ENCODE measurements around the gene LYZL6.

Gene LYZL6

GRCh38 chr17:35912339-35912912 is 31.1 kb downstream of the LYZL6 start:
- Mint-ChIP-seq H3K36me3 (ENCODE audit: low read depth) (no peaks in the 10 kb centered on the region), H3K4me3 (no peak overlapping the region), H3K27ac (no peak overlapping the region), H3K27me3 (ENCODE audit: low read depth, poor library complexity) (peaks cover 24% of the 10 kb centered on the region), H3K4me1 (no peaks in the 10 kb centered on the region), H3K9me3 (peaks cover 35% of the 10 kb centered on the region)
- no peak for TF ChIP-seq CTCF (IDR thresholded peaks at IDR 0.05)
- DNase-seq: no peak

GRCh38 chr17:35909408-35909807 is 34.1 kb downstream of the LYZL6 start:
- H3K4me1 Mint-ChIP-seq: peaks cover 7% of the 10 kb centered on the region
- H3K4me3 Mint-ChIP-seq: no peak overlapping the region
- peaks cover 37% of the 10 kb centered on the region for H3K27me3 Mint-ChIP-seq (ENCODE audit: low read depth, poor library complexity)
- no peak for DNase-seq
- H3K36me3 Mint-ChIP-seq (ENCODE audit: low read depth): no peaks in the 10 kb centered on the region
- H3K27ac Mint-ChIP-seq: no peak overlapping the region
- TF ChIP-seq CTCF (IDR thresholded peaks at IDR 0.05): no peak
- peaks cover 21% of the 10 kb centered on the region for H3K9me3 Mint-ChIP-seq

- H3K36me3 Mint-ChIP-seq (ENCODE audit: low read depth): no peaks in the 10 kb centered on the region
- peaks cover 41% of the 10 kb centered on the region for H3K27me3 Mint-ChIP-seq (ENCODE audit: low read depth, poor library complexity)
- H3K9me3 Mint-ChIP-seq: peaks cover 7% of the 10 kb centered on the region
- no peak overlapping the region for H3K27ac Mint-ChIP-seq
- no peak overlapping the region for H3K4me3 Mint-ChIP-seq
- TF ChIP-seq CTCF (IDR thresholded peaks at IDR 0.05): no peak
- H3K4me1 Mint-ChIP-seq: peaks cover 15% of the 10 kb centered on the region
- DNase-seq: no peak
Observed at GRCh38 chr17:35907691-35908090, 35.8 kb downstream of the LYZL6 start.

GRCh38 chr17:35906926-35907637 is 36.4 kb downstream of the LYZL6 start:
- Mint-ChIP-seq H3K36me3 (ENCODE audit: low read depth) (no peaks in the 10 kb centered on the region), H3K27me3 (ENCODE audit: low read depth, poor library complexity) (peaks cover 41% of the 10 kb centered on the region), H3K9me3 (peaks cover 7% of the 10 kb centered on the region), H3K4me1 (peaks cover 18% of the 10 kb centered on the region), H3K4me3 (no peak overlapping the region), H3K27ac (no peak overlapping the region)
- no peak for TF ChIP-seq CTCF (IDR thresholded peaks at IDR 0.05)
- no peak for DNase-seq

- Mint-ChIP-seq H3K27me3 (ENCODE audit: low read depth, poor library complexity) (peaks cover 41% of the 10 kb centered on the region), H3K36me3 (ENCODE audit: low read depth) (no peaks in the 10 kb centered on the region), H3K27ac (no peak overlapping the region), H3K4me1 (peaks cover 19% of the 10 kb centered on the region), H3K9me3 (peaks cover 7% of the 10 kb centered on the region), H3K4me3 (no peak overlapping the region)
- DNase-seq: no peak
- no peak for TF ChIP-seq CTCF (IDR thresholded peaks at IDR 0.05)
Observed at GRCh38 chr17:35906191-35906925, 37.2 kb downstream of the LYZL6 start.
